ENCODE measurements around the gene NAA10.

Gene NAA10

DNA sequence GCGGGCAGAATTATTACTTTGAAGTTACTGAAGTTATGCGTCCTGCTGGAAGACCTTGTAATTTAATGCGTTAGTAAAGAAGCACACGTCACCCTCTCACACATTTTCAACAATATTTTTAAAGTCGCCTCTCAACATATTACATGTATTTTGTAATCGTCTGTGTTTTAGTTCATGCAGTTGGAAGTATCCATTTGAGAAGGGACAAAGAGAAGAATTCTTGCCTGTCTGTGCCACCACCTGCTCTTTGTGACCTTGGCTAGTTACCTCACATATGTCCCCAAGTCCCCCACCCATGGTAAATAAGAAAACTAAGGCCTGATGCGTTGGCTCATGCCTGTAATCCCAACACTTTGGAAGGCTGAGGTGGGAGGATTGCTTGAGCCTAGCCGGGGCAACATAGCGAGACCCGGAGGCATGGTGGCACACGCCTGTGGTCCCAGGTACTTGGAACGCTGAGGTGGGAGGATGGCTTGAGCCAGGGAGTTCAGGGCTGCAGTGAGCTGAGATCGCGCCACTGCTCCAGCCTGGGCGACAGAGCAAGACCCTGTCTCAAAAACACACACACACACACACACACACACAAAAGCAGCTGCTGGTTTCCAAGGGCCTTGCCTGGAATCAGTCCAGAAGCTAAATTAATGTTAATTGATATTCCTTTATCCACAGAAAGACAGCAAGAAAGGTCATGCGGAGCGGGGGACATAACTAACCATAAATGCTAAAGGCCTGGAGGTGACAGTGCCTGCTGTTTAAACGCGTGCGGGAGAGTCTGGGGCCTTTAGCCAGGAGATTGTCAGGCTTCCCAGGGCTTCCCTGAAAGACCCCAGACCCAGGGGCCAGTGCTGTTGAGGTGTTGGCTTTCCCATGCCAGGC is 38.5 kb upstream of the NAA10 start:
- no peak for DNase-seq (ENCODE audit: low read depth)
- TF ChIP-seq, protein P1, sequence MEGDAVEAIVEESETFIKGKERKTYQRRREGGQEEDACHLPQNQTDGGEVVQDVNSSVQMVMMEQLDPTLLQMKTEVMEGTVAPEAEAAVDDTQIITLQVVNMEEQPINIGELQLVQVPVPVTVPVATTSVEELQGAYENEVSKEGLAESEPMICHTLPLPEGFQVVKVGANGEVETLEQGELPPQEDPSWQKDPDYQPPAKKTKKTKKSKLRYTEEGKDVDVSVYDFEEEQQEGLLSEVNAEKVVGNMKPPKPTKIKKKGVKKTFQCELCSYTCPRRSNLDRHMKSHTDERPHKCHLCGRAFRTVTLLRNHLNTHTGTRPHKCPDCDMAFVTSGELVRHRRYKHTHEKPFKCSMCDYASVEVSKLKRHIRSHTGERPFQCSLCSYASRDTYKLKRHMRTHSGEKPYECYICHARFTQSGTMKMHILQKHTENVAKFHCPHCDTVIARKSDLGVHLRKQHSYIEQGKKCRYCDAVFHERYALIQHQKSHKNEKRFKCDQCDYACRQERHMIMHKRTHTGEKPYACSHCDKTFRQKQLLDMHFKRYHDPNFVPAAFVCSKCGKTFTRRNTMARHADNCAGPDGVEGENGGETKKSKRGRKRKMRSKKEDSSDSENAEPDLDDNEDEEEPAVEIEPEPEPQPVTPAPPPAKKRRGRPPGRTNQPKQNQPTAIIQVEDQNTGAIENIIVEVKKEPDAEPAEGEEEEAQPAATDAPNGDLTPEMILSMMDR (IDR thresholded peaks at IDR 0.05; ENCODE audit: insufficient read depth, low read depth, low read length, missing control alignments), result no peak
- peak overlapping the region; percentile 72 for H3K4me3 ChIP-seq (ENCODE audit: low read depth, low read length)

DNA sequence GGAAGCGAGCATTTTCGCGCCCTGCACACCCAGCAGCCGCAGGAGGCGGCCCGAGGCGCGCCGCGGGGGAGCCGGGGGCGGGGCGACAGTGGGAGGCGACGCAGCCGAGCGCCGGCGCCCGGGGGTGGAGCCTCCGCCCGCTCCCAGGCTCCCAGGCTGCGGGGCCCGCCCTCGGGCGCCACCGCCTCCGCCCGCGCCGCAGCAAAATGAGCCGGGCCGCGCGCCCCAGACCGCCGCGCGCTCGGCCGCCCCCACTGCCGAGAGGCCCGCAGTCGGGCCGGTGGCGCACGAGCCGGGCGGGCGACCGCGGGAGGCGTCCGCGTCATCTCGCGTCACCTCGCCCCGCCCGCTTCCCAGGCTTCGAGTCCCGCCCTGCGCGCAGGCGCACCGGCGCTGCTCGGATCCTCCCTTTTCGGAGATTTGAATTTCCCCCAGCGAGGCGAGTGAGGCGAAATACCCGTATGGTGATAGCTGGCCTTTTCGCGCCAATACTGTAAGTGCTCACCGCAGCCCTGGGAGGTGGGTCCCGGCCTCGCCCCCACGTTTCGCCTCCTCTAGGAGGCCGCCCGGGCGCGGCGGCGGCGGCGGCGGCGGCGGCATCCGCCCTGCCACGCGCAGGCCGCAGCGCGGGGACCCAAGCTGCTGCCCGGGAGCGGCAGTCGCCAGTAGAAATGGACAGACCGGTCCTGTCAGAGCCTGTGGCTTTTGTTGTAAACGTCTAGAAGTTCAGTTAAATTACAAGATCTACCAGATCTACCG is 37.7 kb upstream of the NAA10 start, which contains the start of gene TMEM187:
TSS of gene TMEM187 (plus strand) at position 387 of the 759 bp plus-strand sequence. CDS start 9,309 bp downstream, outside the sequence.
- TF ChIP-seq, protein P1 (IDR thresholded peaks at IDR 0.05; ENCODE audit: insufficient read depth, low read depth, low read length, missing control alignments), result no peak
- peak within 1 kb of the TSS; percentile 92 for H3K4me3 ChIP-seq (ENCODE audit: low read depth, low read length)
- DNase-seq (ENCODE audit: low read depth), result peak; percentile 95

DNA sequence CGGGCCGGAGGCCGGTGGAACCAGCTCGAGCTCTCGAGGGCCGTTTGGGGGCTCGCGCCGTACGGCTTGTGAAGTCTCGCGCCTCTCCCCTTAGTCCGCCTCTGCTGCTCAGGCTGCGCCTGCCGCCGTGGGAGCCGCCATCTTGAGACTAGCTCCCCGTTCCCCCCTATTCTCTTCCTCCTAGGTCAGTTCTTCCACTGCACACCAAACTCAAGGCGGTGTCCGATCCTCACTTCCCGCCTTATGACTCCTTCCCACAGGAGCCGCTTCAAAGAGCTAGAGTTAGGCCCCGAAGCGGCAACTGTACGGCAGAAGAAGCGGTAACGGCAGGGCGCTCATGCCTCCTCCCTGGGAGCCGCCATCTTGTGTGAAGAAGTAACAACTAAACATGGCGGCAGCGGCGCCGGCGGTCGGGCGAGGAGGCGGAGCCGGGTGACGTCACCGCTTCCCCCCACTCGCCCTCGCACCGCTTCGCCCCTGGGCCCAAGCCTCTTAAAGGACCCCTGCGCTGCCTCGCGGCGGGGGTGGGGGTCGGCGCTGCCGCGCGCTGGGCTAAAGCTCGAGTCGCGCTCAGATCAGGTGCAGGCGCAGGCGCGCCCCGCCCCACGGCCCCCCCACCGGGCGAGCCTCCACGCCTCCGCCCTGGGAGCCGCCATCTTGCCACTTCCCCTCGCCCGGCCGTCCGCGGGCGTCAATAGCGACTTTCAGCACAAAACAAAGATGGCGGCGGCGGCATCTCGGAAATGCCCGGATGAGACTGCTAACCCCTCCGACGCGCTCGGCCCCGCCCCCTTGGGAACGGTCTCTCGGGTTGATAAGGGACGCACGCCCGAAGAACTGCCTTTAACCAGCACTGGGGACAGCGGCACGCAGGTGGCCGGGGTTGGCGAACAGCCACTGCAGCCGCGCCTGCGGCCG is 36.9 kb upstream of the NAA10 start, which contains the start of gene HCFC1:
TSS of gene HCFC1 (minus strand) at position 369 of the 918 bp plus-strand sequence. CDS start 978 bp downstream, outside the sequence.
- TF ChIP-seq, protein P1 (IDR thresholded peaks at IDR 0.05; ENCODE audit: insufficient read depth, low read depth, low read length, missing control alignments), result no peak
- H3K4me3 ChIP-seq (ENCODE audit: low read depth, low read length), result peak within 1 kb of the TSS; percentile 92
- peak; percentile 94 for DNase-seq (ENCODE audit: low read depth)

DNA sequence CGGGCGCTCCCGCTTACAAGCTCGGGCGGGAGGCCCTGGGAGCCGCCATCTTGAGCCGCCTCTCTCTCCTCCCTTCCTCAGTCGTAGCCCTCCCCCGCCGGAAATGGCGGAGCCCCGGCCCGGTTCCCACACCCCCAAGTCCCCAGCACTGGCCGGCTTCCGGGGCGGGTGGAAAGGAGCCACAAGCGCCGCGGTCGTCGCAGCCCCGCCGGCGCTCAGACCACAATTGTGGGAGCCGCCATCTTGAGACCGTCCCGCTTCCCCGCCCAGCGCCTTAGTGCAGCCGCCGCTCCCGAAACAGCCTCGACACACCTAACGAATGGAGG is 36.2 kb upstream of the NAA10 start:
- DNase-seq (ENCODE audit: low read depth), result peak; percentile 93
- TF ChIP-seq, protein P1 (IDR thresholded peaks at IDR 0.05; ENCODE audit: insufficient read depth, low read depth, low read length, missing control alignments), result no peak
- H3K4me3 ChIP-seq (ENCODE audit: low read depth, low read length), result peak overlapping the region; percentile 92

DNA sequence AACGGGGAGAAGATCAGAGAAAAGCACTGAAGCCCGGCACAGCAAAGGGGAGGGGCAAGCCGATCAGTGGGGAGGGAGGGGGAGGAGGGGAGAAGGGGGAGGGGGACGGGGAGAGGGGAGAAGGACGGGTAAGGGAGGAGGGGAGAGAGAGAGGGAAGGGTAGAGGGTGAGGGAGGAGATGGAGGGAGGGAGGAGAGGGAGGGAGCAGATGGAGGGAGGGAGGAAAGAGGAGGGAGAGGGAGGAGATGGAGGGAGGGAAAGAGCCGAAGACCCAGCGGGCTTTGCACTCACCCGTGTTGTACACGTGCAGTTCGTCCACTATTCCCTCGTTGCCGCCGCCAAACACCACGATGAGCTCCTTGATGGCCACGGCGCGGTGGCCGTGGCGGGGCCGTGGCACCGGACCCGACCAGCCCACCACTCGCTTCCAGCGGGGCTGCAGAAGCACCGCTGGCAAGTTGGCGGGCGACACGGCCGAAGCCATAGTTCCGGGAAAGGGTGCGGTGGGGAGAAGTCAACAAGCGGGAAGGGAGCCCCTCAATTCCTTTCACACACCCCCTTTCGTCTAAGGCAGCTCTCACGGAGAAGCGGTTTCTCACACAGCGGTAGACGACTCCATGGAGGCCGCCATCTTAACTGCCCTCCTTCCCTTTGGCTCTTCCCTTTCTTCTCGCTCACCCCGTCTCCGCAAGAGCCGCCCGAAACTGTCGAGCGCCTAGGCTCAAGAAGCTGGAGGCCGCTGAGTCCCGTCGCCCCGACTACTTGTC is 35.7 kb upstream of the NAA10 start:
- H3K4me3 ChIP-seq (ENCODE audit: low read depth, low read length), result peak overlapping the region; percentile 92
- TF ChIP-seq, protein P1 (IDR thresholded peaks at IDR 0.05; ENCODE audit: insufficient read depth, low read depth, low read length, missing control alignments), result no peak
- DNase-seq (ENCODE audit: low read depth), result peak; percentile 38
